NCI-H460 (cell line): ENCODE measurements around the gene SCFD2. TPM values are rescaled to one million over a fixed set of nuclear protein-coding genes. Genes with fewer than 3 reads are reported as not detected.

Source experiments
- DNase-seq: peaks from one replicate; pipeline ENCODE4 v3.0.0-alpha.2; 2016; ENCODE audit warnings: low read depth; ENCODE audit errors: extremely low read depth
- total RNA-seq: library from RNA; depleted of rRNA; stranded (reverse); fragments of >200 nt; shearing (Covaris generic); gene quantifications from 2 replicates; pipeline ENCODE4 v1.2.3, GENCODE V29; 2014

The SCFD2 gene
- total RNA-seq, 1 experiment from 2014 or later, result 9.4 TPM

- no peak for DNase-seq
Observed at GRCh38 chr4:52942936-52943335, 422.9 kb downstream of the SCFD2 start.

- DNase-seq, result no peak
Observed at GRCh38 chr4:52941450-52941849, 424.4 kb downstream of the SCFD2 start.

- DNase-seq, result no peak
Observed at GRCh38 chr4:52939739-52940138, 426.1 kb downstream of the SCFD2 start.

- DNase-seq, result no peak
Observed at GRCh38 chr4:52939325-52939724, 426.5 kb downstream of the SCFD2 start.

- no peak for DNase-seq
Observed at GRCh38 chr4:52937829-52938228, 428.0 kb downstream of the SCFD2 start.

- no peak for DNase-seq
Observed at GRCh38 chr4:52936729-52937128, 429.1 kb downstream of the SCFD2 start.

- DNase-seq, result no peak
Observed at GRCh38 chr4:52935317-52935716, 430.5 kb downstream of the SCFD2 start.

- DNase-seq, result no peak
Observed at GRCh38 chr4:52933738-52934137, 432.1 kb downstream of the SCFD2 start.

- DNase-seq, result no peak
Observed at GRCh38 chr4:52932591-52933470, 433.0 kb downstream of the SCFD2 start.

- no peak for DNase-seq
Observed at GRCh38 chr4:52931243-52931642, 434.6 kb downstream of the SCFD2 start.

- no peak for DNase-seq
Observed at GRCh38 chr4:52926196-52926974, 439.5 kb downstream of the SCFD2 start.

- DNase-seq, result no peak
Observed at GRCh38 chr4:52925531-52925968, 440.3 kb downstream of the SCFD2 start.

- no peak for DNase-seq
Observed at GRCh38 chr4:52919461-52919860, 446.4 kb downstream of the SCFD2 start.

GRCh38 chr4:52917817-52918216 is 448.0 kb downstream of the SCFD2 start:
- no peak for DNase-seq

GRCh38 chr4:52915730-52916300 is 450.0 kb downstream of the SCFD2 start:
- no peak for DNase-seq

- DNase-seq, result no peak
Observed at GRCh38 chr4:52915191-52915590, 450.7 kb downstream of the SCFD2 start.

- DNase-seq, result no peak
Observed at GRCh38 chr4:52914051-52914605, 451.7 kb downstream of the SCFD2 start.

- DNase-seq, result no peak
Observed at GRCh38 chr4:52912608-52913007, 453.3 kb downstream of the SCFD2 start.

GRCh38 chr4:52911684-52912294 is 454.1 kb downstream of the SCFD2 start:
- DNase-seq, result peak; percentile 65

GRCh38 chr4:52910115-52910514 is 455.7 kb downstream of the SCFD2 start:
- DNase-seq, result no peak

GRCh38 chr4:52907510-52907909 is 458.4 kb downstream of the SCFD2 start:
- no peak for DNase-seq
